ENCODE results near the gene ACSF3.

The ACSF3 gene

GRCh38 chr16:89104303-89104702 is 10.7 kb downstream of the ACSF3 start:
- H3K4me3 ChIP-seq (ENCODE audit: low read depth, low read length): no peak overlapping the region
- no peak for DNase-seq (ENCODE audit: low read depth)
- TF ChIP-seq CTCF (conservative IDR thresholded peaks at IDR 0.05; ENCODE audit: low read depth, low read length): no peak

- H3K4me3 ChIP-seq (ENCODE audit: low read depth, low read length): no peak overlapping the region
- TF ChIP-seq CTCF (conservative IDR thresholded peaks at IDR 0.05; ENCODE audit: low read depth, low read length): no peak
- peak; percentile 12 for DNase-seq (ENCODE audit: low read depth)
Measured at GRCh38 chr16:89104930-89105571, 11.4 kb downstream of the ACSF3 start.

GRCh38 chr16:89105599-89106151 is 12.0 kb downstream of the ACSF3 start:
- no peak overlapping the region for H3K4me3 ChIP-seq (ENCODE audit: low read depth, low read length)
- TF ChIP-seq CTCF (conservative IDR thresholded peaks at IDR 0.05; ENCODE audit: low read depth, low read length): no peak
- DNase-seq (ENCODE audit: low read depth): no peak

GRCh38 chr16:89106533-89107202 is 13.0 kb downstream of the ACSF3 start:
- TF ChIP-seq CTCF (conservative IDR thresholded peaks at IDR 0.05; ENCODE audit: low read depth, low read length): no peak
- H3K4me3 ChIP-seq (ENCODE audit: low read depth, low read length): no peak overlapping the region
- no peak for DNase-seq (ENCODE audit: low read depth)

GRCh38 chr16:89107203-89107582 is 13.5 kb downstream of the ACSF3 start:
- H3K4me3 ChIP-seq (ENCODE audit: low read depth, low read length): no peak overlapping the region
- no peak for TF ChIP-seq CTCF (conservative IDR thresholded peaks at IDR 0.05; ENCODE audit: low read depth, low read length)
- no peak for DNase-seq (ENCODE audit: low read depth)

- TF ChIP-seq CTCF (conservative IDR thresholded peaks at IDR 0.05; ENCODE audit: low read depth, low read length): no peak
Measured at GRCh38 chr16:89108416-89108815, 14.8 kb downstream of the ACSF3 start.

More at GRCh38 chr16:89108416-89108815, 14.8 kb downstream of the ACSF3 start:
- DNase-seq (ENCODE audit: low read depth): no peak
- H3K4me3 ChIP-seq (ENCODE audit: low read depth, low read length): no peak overlapping the region
